Psoas muscle (tissue), 8 donors: Measurements from ENCODE around the gene PREX1. TPM values are rescaled to one million over a fixed set of nuclear protein-coding genes. Genes with fewer than 3 reads are reported as not detected.

Experiments
- ATAC-seq, 4 donors: fragments of 200-7000 bp; cut with Tn5 transposase; one replicate each; pipeline ENCODE4 v1.9.1; 2020; ENCODE audit warnings: moderate library complexity in 3 of 4, mild to moderate bottlenecking in 2 of 4
- DNase-seq, 2 donors: peaks; one replicate each; pipeline ENCODE4 v3.0.0-alpha.2; 2020
- H3K27ac ChIP-seq: fragments of 200-600 bp; one replicate; pipeline ENCODE4 v1.8.0; 2022
- H3K27me3 ChIP-seq, 3 donors: fragments of 200-600 bp in 1 of 3; one replicate each; pipeline versions ENCODE4 v1.6.1 to v1.8.0; 2013 to 2022; ENCODE audit warnings: low read length in 2 of 3, mild to moderate bottlenecking in 2 of 3, moderate library complexity in 1 of 3; ENCODE audit not compliant: insufficient read depth in 3 of 3
- H3K36me3 ChIP-seq, 2 donors: fragments of 200-600 bp in 1 of 2; one replicate each; pipeline versions ENCODE4 v1.6.1 to v1.8.0; 2013 to 2022; ENCODE audit warnings: low read depth in 1 of 2, mild to moderate bottlenecking in 1 of 2, moderate library complexity in 1 of 2; ENCODE audit not compliant: insufficient read depth in 1 of 2
- H3K4me1 ChIP-seq: fragments of 200-600 bp; one replicate; pipeline ENCODE4 v1.8.0; 2022
- H3K4me3 ChIP-seq: fragments of 200-600 bp; one replicate; pipeline ENCODE4 v1.8.0; 2022; ENCODE audit warnings: mild to moderate bottlenecking
- H3K9me3 ChIP-seq: fragments of 200-600 bp; one replicate; pipeline ENCODE4 v1.8.0; 2022
- CTCF ChIP-seq: fragments of 200-600 bp; IDR thresholded peaks from one replicate; pipeline ENCODE4 v1.8.0; 2022; ENCODE audit warnings: antibody characterized with exemption
- WGBS, 3 donors: extraction: QIAGEN DNeasy Blood & Tissue Kit; methylation state at CpG; one replicate each; pipeline versions ENCODE4 v1.1.6 to v1.1.7; 2013; 5-methylcytosine and 5-hydroxymethylcytosine counted together
- intact Hi-C, 2 donors: fragments of 100-400 bp; cut with DNase I; formaldehyde crosslinking; loops; one replicate each; pipeline versions ENCODE4 v1.11.0 to v1.14.2; 2022
- polyA plus RNA-seq, 3 donors: library from polyadenylated mRNA; stranded (reverse); fragments of 200-250 nt; gene quantifications; one replicate each; pipeline ENCODE4 v1.2.3, GENCODE V29; 2013
- total RNA-seq, 4 donors: library from RNA; stranded (reverse); fragmentation: NEBNext Ultra II Directional in 2 of 4; extraction: Animal tissue kit (Norgen Biotek cat#: 25700) in 2 of 4; gene quantifications; one replicate each; pipeline versions ENCODE4 v1.2.1 to v1.2.4, GENCODE V29; 2021 to 2023
- donor health status: healthy with polysubstance abuse.
- donor health status: DM: no; HTN: no; CAD: no; lungs with moderate emphysema.
- donor health status: Bipolar disorder and iron deficiency.
- donor health status: healthy.
- donor health status: DM: yes; HTN: yes; CAD: no.
- donor health status: DM: no; HTN: no; CAD: no.
- donor health status: DM: no; HTN: no; CAD: no.
- donor health status: DM: yes; HTN: yes; CAD: no.

The PREX1 gene
- total and polyA plus RNA-seq, 7 donors: 2.5 to 8.3 (median 5.3) TPM

- 83 to 92% (median 88%) methylated on average over 16 of the region's 16 CpGs for WGBS, 3 donors
- no peak for DNase-seq
- intact Hi-C loops: no loop called here
- no peak for ATAC-seq
- no peaks in the 10 kb centered on the region for H3K36me3 ChIP-seq
- H3K9me3 ChIP-seq: no peaks in the 10 kb centered on the region
- no peak for TF ChIP-seq CTCF
- no peak overlapping the region for H3K27ac ChIP-seq
- no peak overlapping the region for H3K4me3 ChIP-seq
- H3K4me1 ChIP-seq: peaks cover 6% of the 10 kb centered on the region
- H3K27me3 ChIP-seq: no peaks in the 10 kb centered on the region
Measured at GRCh38 chr20:48804300-48804980, 23.4 kb downstream of the PREX1 start.

GRCh38 chr20:48803176-48804053, 24.4 kb downstream of the PREX1 start:
- peaks cover 12% of the 10 kb centered on the region for H3K4me1 ChIP-seq
- no peak for DNase-seq
- WGBS, 3 donors: 94 to 96% (median 95%) methylated on average over 10 of the region's 10 CpGs

GRCh38 chr20:48802647-48803046, 25.2 kb downstream of the PREX1 start:
- Histone ChIP-seq H3K27ac (no peak overlapping the region), H3K4me3 (no peak overlapping the region), H3K9me3 (no peaks in the 10 kb centered on the region), H3K36me3 (no peaks in the 10 kb centered on the region), H3K4me1 (peaks cover 12% of the 10 kb centered on the region), H3K27me3 (no peaks in the 10 kb centered on the region)
- ATAC-seq (no peak), DNase-seq (no peak)
- intact Hi-C loops: no loop called here
- no peak for TF ChIP-seq CTCF
- WGBS, 3 donors: 92 to 98% (median 96%) methylated on average over 7 of the region's 7 CpGs

More at GRCh38 chr20:48803176-48804053, 24.4 kb downstream of the PREX1 start:
- Histone ChIP-seq H3K27me3 (no peaks in the 10 kb centered on the region), H3K4me3 (no peak overlapping the region), H3K9me3 (no peaks in the 10 kb centered on the region), H3K36me3 (no peaks in the 10 kb centered on the region), H3K27ac (no peak overlapping the region)
- no peak for TF ChIP-seq CTCF
- ATAC-seq: no peak
- intact Hi-C loops: no loop called here

GRCh38 chr20:48802216-48802615, 25.6 kb downstream of the PREX1 start:
- ATAC-seq: no peak
- H3K9me3 ChIP-seq: no peaks in the 10 kb centered on the region
- H3K27me3 ChIP-seq: no peaks in the 10 kb centered on the region
- H3K27ac ChIP-seq: no peak overlapping the region
- no peak overlapping the region for H3K4me3 ChIP-seq
- DNase-seq: no peak
- no peaks in the 10 kb centered on the region for H3K36me3 ChIP-seq
- 78 to 100% (median 91%) methylated on average over 2 of the region's 2 CpGs for WGBS, 3 donors
- TF ChIP-seq CTCF: no peak
- intact Hi-C loops: no loop called here
- peaks cover 12% of the 10 kb centered on the region for H3K4me1 ChIP-seq
